GM12878 (cell line): ENCODE measurements around the gene IFT27.

Source experiments
- ATF3 ChIP-seq: IDR thresholded peaks from 2 replicates; pipeline ENCODE4 v1.6.1; 2011; ENCODE audit warnings: low read depth, mild to moderate bottlenecking, low read length, moderate library complexity, borderline replicate concordance; ENCODE audit errors: extremely low read depth
- BRCA1 ChIP-seq: IDR thresholded peaks from 2 replicates; pipeline ENCODE4 v1.6.1; 2011; ENCODE audit warnings: low read depth, low read length, improper control_type of control experiment
- CEBPB ChIP-seq, 2 experiments: fragments of 150-350 bp in 1 of 2; IDR thresholded peaks; 2 replicates each; pipeline ENCODE4 v1.6.1; 2012 to 2014; ENCODE audit warnings: low read depth in 2 of 2, low read length in 2 of 2, borderline replicate concordance in 1 of 2, inconsistent platforms in 1 of 2
- CREB1 ChIP-seq: IDR thresholded peaks from 2 replicates; pipeline ENCODE4 v1.6.1; 2012; ENCODE audit warnings: low read depth, mild to moderate bottlenecking, inconsistent platforms
- KDM1A ChIP-seq: fragments of 200-600 bp; sonication (generic); IDR thresholded peaks from 2 replicates; pipeline ENCODE4 v1.6.1; 2016; ENCODE audit warnings: borderline replicate concordance
- RFX5 ChIP-seq: IDR thresholded peaks from 2 replicates; pipeline ENCODE4 v1.6.1; 2011; ENCODE audit warnings: low read depth, low read length, improper control_type of control experiment
- SUPT20H ChIP-seq: IDR thresholded peaks from 2 replicates; pipeline ENCODE4 v1.6.1; 2011; ENCODE audit warnings: low read depth, mild to moderate bottlenecking, low read length, moderate library complexity, borderline replicate concordance; ENCODE audit not compliant: control insufficient read depth
- TAF1 ChIP-seq: IDR thresholded peaks from 2 replicates; pipeline ENCODE4 v1.6.1; 2011; ENCODE audit warnings: mild to moderate bottlenecking, low read depth, low read length, borderline replicate concordance
- ZBTB11 ChIP-seq: fragments of 450-650 bp; formaldehyde crosslinking; IDR thresholded peaks from 2 replicates; pipeline ENCODE4 v1.5.0; 2022; ENCODE audit warnings: mild to moderate bottlenecking, missing genetic modification characterization
- ZZZ3 ChIP-seq: IDR thresholded peaks from 2 replicates; pipeline ENCODE4 v1.6.1; 2011; ENCODE audit warnings: low read depth; ENCODE audit not compliant: control insufficient read depth, insufficient read length
- TF ChIP-seq, protein P1 (sequence below): IDR thresholded peaks from 2 replicates; pipeline ENCODE4 v1.6.1; 2011; ENCODE audit warnings: mild to moderate bottlenecking, low read depth, low read length, moderate library complexity; ENCODE audit not compliant: insufficient replicate concordance

DNA sequence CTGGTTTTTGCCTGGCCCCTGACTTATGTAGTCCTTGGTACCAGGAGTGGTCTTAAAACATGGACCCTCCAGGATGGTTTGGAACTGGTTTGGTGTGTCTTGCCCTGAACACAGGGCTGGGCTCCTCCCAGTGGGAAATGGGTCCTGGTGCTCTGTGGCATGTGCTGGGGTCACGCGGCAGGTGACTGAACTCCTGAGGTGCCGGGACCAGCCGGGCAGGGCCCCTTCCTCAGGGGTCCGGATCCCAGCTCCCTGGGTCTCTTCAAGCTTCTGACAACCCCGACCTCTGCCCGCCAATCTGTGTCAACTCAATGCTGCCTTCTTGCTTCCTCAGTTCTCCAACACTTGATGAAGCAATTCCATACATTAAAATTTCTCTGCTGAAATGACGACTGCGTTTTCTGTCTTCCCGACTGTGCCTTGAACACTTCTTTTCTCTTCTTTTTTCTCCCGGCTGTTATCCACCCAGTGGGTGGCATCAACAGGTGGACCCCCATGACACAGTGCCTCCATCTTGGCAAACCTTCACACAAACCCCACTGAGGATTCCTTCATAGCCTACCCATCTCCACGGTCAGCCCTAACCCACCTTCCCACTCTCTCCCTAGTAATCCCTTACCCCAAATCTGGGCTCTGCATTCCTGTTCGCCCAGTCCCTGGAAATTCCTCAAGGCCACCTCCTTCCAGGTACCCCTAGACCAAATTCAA lies 4.4 kb downstream of the IFT27 start:
- TF ChIP-seq CEBPB (IDR thresholded peaks at IDR 0.05; ENCODE audit: borderline replicate concordance in 1 of 2, low read depth in 2 of 2, low read length in 2 of 2), result no peak
- no peak for TF ChIP-seq SUPT20H
- TF ChIP-seq, protein P1, sequence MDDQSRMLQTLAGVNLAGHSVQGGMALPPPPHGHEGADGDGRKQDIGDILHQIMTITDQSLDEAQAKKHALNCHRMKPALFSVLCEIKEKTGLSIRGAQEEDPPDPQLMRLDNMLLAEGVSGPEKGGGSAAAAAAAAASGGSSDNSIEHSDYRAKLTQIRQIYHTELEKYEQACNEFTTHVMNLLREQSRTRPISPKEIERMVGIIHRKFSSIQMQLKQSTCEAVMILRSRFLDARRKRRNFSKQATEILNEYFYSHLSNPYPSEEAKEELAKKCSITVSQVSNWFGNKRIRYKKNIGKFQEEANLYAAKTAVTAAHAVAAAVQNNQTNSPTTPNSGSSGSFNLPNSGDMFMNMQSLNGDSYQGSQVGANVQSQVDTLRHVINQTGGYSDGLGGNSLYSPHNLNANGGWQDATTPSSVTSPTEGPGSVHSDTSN, result no peak
- no peak for TF ChIP-seq RFX5
- TF ChIP-seq ZBTB11, result no peak
- no peak for TF ChIP-seq ATF3
- no peak for TF ChIP-seq KDM1A
- no peak for TF ChIP-seq TAF1
- TF ChIP-seq ZZZ3, result no peak
- TF ChIP-seq CREB1, result no peak
- no peak for TF ChIP-seq BRCA1
